Measurements from ENCODE around the gene MARK4. TPM values are rescaled to one million over a fixed set of nuclear protein-coding genes. Genes with fewer than 3 reads are reported as not detected.
"Not testable (repeated sequence)": the region's sequence is repeated elsewhere in the genome, so short reads cannot be mapped to it uniquely, and the experiment has no call there.

MARK4 gene
- total RNA-seq, 2 experiments from 2014 or later = 18.1 to 19.8 TPM

- intact Hi-C loops (cut with DNase I, micrococcal nuclease) = no loop called here
- Histone ChIP-seq H3K36me3 (ENCODE audit: insufficient read depth, low read length) (peaks cover 24% of the 10 kb centered on the region), H3K4me1 (ENCODE audit: insufficient read depth, low read length) (no peaks in the 10 kb centered on the region), H3K4me3 (ENCODE audit: low read length) (no peak overlapping the region), H3K27me3 (ENCODE audit: control insufficient read depth in 1 of 2, insufficient read depth in 2 of 2, low read length in 2 of 2) (no peaks in the 10 kb centered on the region), H3K27ac (ENCODE audit: low read depth in 1 of 2, low read length in 2 of 2) (no peak overlapping the region), H3K9me3 (ENCODE audit: control insufficient read depth in 1 of 2, insufficient read depth in 1 of 2, low read length in 2 of 2) (no peaks in the 10 kb centered on the region)
- ChIA-PET CTCF (no interaction called here), POLR2A (no interaction called here)
- Mint-ChIP-seq H3K4me1 (ENCODE audit: low read depth) (no peaks in the 10 kb centered on the region), H3K36me3 (ENCODE audit: low read depth) (peaks cover 33% of the 10 kb centered on the region), H3K9me3 (no peaks in the 10 kb centered on the region), H3K4me3 (no peak overlapping the region), H3K27me3 (no peaks in the 10 kb centered on the region), H3K27ac (no peak overlapping the region)
- ATAC-seq (ENCODE audit: poor library complexity) (no peak), DNase-seq (no peak)
- TF ChIP-seq CTCF (IDR thresholded peaks at IDR 0.05) = no peak
Observed at GRCh38 chr19:45267296-45267695, 16.2 kb downstream of the MARK4 start.

- DNase-seq; H3K4me3 Mint-ChIP-seq; CTCF ChIA-PET; ATAC-seq (ENCODE audit: poor library complexity); H3K9me3 Mint-ChIP-seq; H3K27ac ChIP-seq (ENCODE audit: low read depth in 1 of 2, low read length in 2 of 2); H3K27me3 ChIP-seq (ENCODE audit: control insufficient read depth in 1 of 2, insufficient read depth in 2 of 2, low read length in 2 of 2); POLR2A ChIA-PET; H3K9me3 ChIP-seq (ENCODE audit: control insufficient read depth in 1 of 2, insufficient read depth in 1 of 2, low read length in 2 of 2); H3K4me1 Mint-ChIP-seq (ENCODE audit: low read depth); H3K4me3 ChIP-seq (ENCODE audit: low read length); H3K27me3 Mint-ChIP-seq; H3K27ac Mint-ChIP-seq; H3K4me1 ChIP-seq (ENCODE audit: insufficient read depth, low read length): not testable (repeated sequence)
- peaks cover 39% of the 10 kb centered on the region for H3K36me3 ChIP-seq (ENCODE audit: insufficient read depth, low read length)
- intact Hi-C loops (cut with DNase I, micrococcal nuclease) = loop anchor here in 1 of 2 experiments (5.0 kb wide), 1 partner anchor 43 kb away; no protein-coding TSS in a partner anchor
- peaks cover 46% of the 10 kb centered on the region for H3K36me3 Mint-ChIP-seq (ENCODE audit: low read depth)
Observed at GRCh38 chr19:45269939-45270338, 18.9 kb downstream of the MARK4 start.

GRCh38 chr19:45271098-45271734 lies 20.1 kb downstream of the MARK4 start:
- no peaks in the 10 kb centered on the region for H3K9me3 ChIP-seq (ENCODE audit: control insufficient read depth in 1 of 2, insufficient read depth in 1 of 2, low read length in 2 of 2)
- CTCF ChIA-PET = no interaction called here
- H3K27me3 ChIP-seq (ENCODE audit: control insufficient read depth in 1 of 2, insufficient read depth in 2 of 2, low read length in 2 of 2) = no peaks in the 10 kb centered on the region
- no peaks in the 10 kb centered on the region for H3K9me3 Mint-ChIP-seq
- POLR2A ChIA-PET = no interaction called here
- intact Hi-C loops (cut with DNase I, micrococcal nuclease) = loop anchor here in 1 of 2 experiments (5.0 kb wide), 1 partner anchor 44 kb away; no protein-coding TSS in a partner anchor
- peaks cover 40% of the 10 kb centered on the region for H3K36me3 ChIP-seq (ENCODE audit: insufficient read depth, low read length)
- peaks cover 44% of the 10 kb centered on the region for H3K36me3 Mint-ChIP-seq (ENCODE audit: low read depth)
- H3K4me3 ChIP-seq (ENCODE audit: low read length) = no peak overlapping the region
- ATAC-seq (ENCODE audit: poor library complexity) = no peak
- H3K27ac Mint-ChIP-seq = no peak overlapping the region
- H3K4me1 Mint-ChIP-seq (ENCODE audit: low read depth) = no peaks in the 10 kb centered on the region
- H3K4me3 Mint-ChIP-seq = no peak overlapping the region
- no peak overlapping the region for H3K27ac ChIP-seq (ENCODE audit: low read depth in 1 of 2, low read length in 2 of 2)
- H3K4me1 ChIP-seq (ENCODE audit: insufficient read depth, low read length) = no peaks in the 10 kb centered on the region
- H3K27me3 Mint-ChIP-seq = no peaks in the 10 kb centered on the region
- no peak for TF ChIP-seq CTCF (IDR thresholded peaks at IDR 0.05)
- DNase-seq = no peak

DNA sequence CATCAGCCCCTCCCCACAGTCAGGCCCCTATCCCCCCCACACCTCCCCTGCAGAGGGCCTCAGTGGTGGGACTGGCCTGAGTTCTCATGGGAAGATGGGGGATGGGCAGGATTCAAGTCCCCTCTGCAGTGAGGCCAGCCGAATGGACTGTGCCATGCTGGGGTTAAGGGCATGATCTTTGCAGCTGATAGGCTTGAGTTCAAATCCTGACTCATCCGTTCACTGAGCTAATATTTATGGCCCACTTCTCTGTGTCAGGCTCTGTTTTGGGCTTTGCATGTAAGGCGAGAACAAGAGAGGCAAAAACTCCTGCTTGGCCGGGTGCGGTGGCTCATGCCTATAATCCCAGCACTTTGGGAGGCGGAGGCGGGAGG lies 20.7 kb downstream of the MARK4 start:
- H3K27me3 Mint-ChIP-seq = no peaks in the 10 kb centered on the region
- Histone ChIP-seq H3K4me1 (ENCODE audit: insufficient read depth, low read length) (no peaks in the 10 kb centered on the region), H3K27ac (ENCODE audit: low read depth in 1 of 2, low read length in 2 of 2) (no peak overlapping the region), H3K27me3 (ENCODE audit: control insufficient read depth in 1 of 2, insufficient read depth in 2 of 2, low read length in 2 of 2) (no peaks in the 10 kb centered on the region), H3K36me3 (ENCODE audit: insufficient read depth, low read length) (peaks cover 42% of the 10 kb centered on the region), H3K9me3 (ENCODE audit: control insufficient read depth in 1 of 2, insufficient read depth in 1 of 2, low read length in 2 of 2) (no peaks in the 10 kb centered on the region), H3K4me3 (ENCODE audit: low read length) (no peak overlapping the region)
- no peak overlapping the region for H3K27ac Mint-ChIP-seq
- peaks cover 46% of the 10 kb centered on the region for H3K36me3 Mint-ChIP-seq (ENCODE audit: low read depth)
- DNase-seq = no peak
- H3K9me3 Mint-ChIP-seq = no peaks in the 10 kb centered on the region
- no peak overlapping the region for H3K4me3 Mint-ChIP-seq
- ChIA-PET CTCF (no interaction called here), POLR2A (no interaction called here)
- H3K4me1 Mint-ChIP-seq (ENCODE audit: low read depth) = no peaks in the 10 kb centered on the region
- TF ChIP-seq CTCF (IDR thresholded peaks at IDR 0.05) = no peak
- no peak for ATAC-seq (ENCODE audit: poor library complexity)
- intact Hi-C loops (cut with DNase I, micrococcal nuclease) = loop anchor here in 1 of 2 experiments (5.0 kb wide), 1 partner anchor 44 kb away; no protein-coding TSS in a partner anchor

All from CD4-positive, alpha-beta T cell (primary cell).